ENCODE measurements around the gene ESRRA. TPM values are rescaled to one million over a fixed set of nuclear protein-coding genes. Genes with fewer than 3 reads are reported as not detected.

Gene ESRRA
- total and polyA plus RNA-seq, 9 of the 15 experiments (the other 6 are each of a cell fraction or from before 2014, with no cell fraction given) = 0.27 to 89.7 (median 23.7) TPM

DNA sequence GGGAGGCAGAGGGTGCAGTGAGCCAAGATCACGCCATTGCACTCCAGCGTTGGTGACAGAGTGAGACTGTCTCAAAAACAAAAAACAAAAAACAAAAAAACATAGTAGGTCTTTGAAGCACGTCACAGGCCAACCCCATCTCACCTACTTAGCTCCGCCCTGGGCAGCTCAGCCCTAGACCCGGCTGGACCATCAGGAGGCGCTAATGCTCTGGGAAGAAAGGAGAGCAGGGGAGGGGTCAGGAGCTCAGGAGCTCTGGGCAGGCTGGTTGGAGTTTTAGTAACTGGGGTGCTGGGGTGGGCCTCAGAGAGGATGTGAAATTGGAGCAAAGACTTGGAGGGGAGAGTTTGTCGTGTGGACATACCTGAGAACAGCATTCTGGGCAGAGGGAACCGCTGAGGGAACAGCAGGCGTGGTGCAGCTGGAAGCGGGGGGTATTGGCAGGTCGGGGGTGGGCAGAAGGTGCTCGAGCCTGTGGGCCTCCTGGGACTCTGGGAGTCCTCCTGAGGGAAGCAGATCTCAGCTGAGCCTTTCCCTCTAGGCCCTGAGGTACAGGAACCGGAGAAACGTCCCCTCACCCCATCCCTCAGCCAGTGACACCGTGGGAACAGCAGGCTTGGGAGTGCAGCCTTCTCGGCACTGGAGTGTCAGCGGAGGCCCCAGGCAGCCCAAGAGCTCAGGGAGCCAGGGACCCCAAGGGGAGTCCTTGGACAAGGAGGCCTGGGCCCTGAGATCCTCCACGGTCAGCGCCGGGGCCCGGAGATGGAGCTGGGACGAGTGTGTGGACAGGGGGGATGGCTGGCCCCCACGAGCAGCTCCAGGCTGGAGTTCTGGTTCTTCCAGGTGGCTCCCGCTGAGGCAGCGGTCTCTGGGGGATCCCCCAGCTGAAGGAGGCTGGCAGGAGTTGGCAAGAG lies 51.4 kb downstream of the ESRRA start (continued):
- TF ChIP-seq SAFB2 (IDR thresholded peaks at IDR 0.05; ENCODE audit: borderline replicate concordance, low read depth, low read length, severe bottlenecking) (no peak), TCF7L2 (IDR thresholded peaks at IDR 0.05; ENCODE audit: low read depth, low read length) (no peak), TARDBP (IDR thresholded peaks at IDR 0.05) (0 out of 2 replicates have a peak, but pooled peaks have one; percentile 53), CREM (IDR thresholded peaks at IDR 0.05; ENCODE audit: low read depth) (peak; percentile 74; the same call in 1 of the 2 replicates), NR2F6 (CRISPR knock-in tag; IDR thresholded peaks at IDR 0.05) (no peak), LEF1 (IDR thresholded peaks at IDR 0.05) (no peak), HMG20B (CRISPR knock-in tag; IDR thresholded peaks at IDR 0.05) (no peak), NCOA4 (IDR thresholded peaks at IDR 0.05; ENCODE audit: partially characterized antibody) (no peak), BCL6 (CRISPR knock-in tag; IDR thresholded peaks at IDR 0.05) (no peak), CBFA2T2 (conservative IDR thresholded peaks at IDR 0.05) (no peak), ZNF263 (CRISPR knock-in tag; IDR thresholded peaks at IDR 0.05; ENCODE audit: borderline replicate concordance) (peak; percentile 49; the same call in 1 of the 2 replicates), TOE1 (IDR thresholded peaks at IDR 0.05; ENCODE audit: borderline replicate concordance) (peak; percentile 55; the same call in 1 of the 2 replicates), TOE1 (CRISPR knock-in tag; IDR thresholded peaks at IDR 0.05; ENCODE audit: borderline replicate concordance, low read depth) (no peak), ZNF23 (CRISPR knock-in tag; IDR thresholded peaks at IDR 0.05) (no peak), CTBP1 (IDR thresholded peaks at IDR 0.05; ENCODE audit: borderline replicate concordance) (peak; percentile 60; the same call in 1 of the 2 replicates), NCOR1 (IDR thresholded peaks at IDR 0.05) (no peak), MAZ (CRISPR knock-in tag; conservative IDR thresholded peaks at IDR 0.05 in 1 of 2, IDR thresholded peaks at IDR 0.05 in 1 of 2) (peak; percentile 93 to 100), ZNF589 (CRISPR knock-in tag; IDR thresholded peaks at IDR 0.05; ENCODE audit: low read depth) (peak; percentile 41; the same call in 1 of the 2 replicates), DNMT1 (IDR thresholded peaks at IDR 0.05) (no peak), ZNF785 (CRISPR knock-in tag; IDR thresholded peaks at IDR 0.05) (no peak), FOS (IDR thresholded peaks at IDR 0.05; ENCODE audit: extremely low read depth, insufficient read length) (no peak)
- TF ChIP-seq, protein P1, sequence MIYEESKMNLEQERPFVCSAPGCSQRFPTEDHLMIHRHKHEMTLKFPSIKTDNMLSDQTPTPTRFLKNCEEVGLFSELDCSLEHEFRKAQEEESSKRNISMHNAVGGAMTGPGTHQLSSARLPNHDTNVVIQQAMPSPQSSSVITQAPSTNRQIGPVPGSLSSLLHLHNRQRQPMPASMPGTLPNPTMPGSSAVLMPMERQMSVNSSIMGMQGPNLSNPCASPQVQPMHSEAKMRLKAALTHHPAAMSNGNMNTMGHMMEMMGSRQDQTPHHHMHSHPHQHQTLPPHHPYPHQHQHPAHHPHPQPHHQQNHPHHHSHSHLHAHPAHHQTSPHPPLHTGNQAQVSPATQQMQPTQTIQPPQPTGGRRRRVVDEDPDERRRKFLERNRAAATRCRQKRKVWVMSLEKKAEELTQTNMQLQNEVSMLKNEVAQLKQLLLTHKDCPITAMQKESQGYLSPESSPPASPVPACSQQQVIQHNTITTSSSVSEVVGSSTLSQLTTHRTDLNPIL (CRISPR knock-in tag; IDR thresholded peaks at IDR 0.05) = no peak
- TF ChIP-seq, protein P2, sequence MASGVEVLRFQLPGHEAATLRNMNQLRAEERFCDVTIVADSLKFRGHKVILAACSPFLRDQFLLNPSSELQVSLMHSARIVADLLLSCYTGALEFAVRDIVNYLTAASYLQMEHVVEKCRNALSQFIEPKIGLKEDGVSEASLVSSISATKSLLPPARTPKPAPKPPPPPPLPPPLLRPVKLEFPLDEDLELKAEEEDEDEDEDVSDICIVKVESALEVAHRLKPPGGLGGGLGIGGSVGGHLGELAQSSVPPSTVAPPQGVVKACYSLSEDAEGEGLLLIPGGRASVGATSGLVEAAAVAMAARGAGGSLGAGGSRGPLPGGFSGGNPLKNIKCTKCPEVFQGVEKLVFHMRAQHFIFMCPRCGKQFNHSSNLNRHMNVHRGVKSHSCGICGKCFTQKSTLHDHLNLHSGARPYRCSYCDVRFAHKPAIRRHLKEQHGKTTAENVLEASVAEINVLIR (CRISPR knock-in tag; IDR thresholded peaks at IDR 0.05) = no peak
- TF ChIP-seq, protein P3, sequence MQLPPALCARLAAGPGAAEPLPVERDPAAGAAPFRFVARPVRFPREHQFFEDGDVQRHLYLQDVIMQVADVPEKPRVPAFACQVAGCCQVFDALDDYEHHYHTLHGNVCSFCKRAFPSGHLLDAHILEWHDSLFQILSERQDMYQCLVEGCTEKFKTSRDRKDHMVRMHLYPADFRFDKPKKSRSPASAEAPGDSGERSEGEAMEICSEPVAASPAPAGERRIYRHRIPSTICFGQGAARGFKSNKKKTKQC (CRISPR knock-in tag; IDR thresholded peaks at IDR 0.05) = no peak
- TF ChIP-seq, protein P4, sequence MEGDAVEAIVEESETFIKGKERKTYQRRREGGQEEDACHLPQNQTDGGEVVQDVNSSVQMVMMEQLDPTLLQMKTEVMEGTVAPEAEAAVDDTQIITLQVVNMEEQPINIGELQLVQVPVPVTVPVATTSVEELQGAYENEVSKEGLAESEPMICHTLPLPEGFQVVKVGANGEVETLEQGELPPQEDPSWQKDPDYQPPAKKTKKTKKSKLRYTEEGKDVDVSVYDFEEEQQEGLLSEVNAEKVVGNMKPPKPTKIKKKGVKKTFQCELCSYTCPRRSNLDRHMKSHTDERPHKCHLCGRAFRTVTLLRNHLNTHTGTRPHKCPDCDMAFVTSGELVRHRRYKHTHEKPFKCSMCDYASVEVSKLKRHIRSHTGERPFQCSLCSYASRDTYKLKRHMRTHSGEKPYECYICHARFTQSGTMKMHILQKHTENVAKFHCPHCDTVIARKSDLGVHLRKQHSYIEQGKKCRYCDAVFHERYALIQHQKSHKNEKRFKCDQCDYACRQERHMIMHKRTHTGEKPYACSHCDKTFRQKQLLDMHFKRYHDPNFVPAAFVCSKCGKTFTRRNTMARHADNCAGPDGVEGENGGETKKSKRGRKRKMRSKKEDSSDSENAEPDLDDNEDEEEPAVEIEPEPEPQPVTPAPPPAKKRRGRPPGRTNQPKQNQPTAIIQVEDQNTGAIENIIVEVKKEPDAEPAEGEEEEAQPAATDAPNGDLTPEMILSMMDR (IDR thresholded peaks at IDR 0.05 in 2 of 3, conservative IDR thresholded peaks at IDR 0.05 in 1 of 3; ENCODE audit: insufficient read depth in 2 of 3, low read depth in 1 of 3, low read length in 3 of 3) = peak; percentile 90 to 94 (median 92)
